GM21447 (cell line): ENCODE data around the gene MGARP.

Experiments used
- ATAC-seq: cut with Tn5 transposase; IDR thresholded peaks from one replicate; pipeline ENCODE4 v1.9.1; 2021; ENCODE audit not compliant: unreplicated experiment

MGARP gene

DNA sequence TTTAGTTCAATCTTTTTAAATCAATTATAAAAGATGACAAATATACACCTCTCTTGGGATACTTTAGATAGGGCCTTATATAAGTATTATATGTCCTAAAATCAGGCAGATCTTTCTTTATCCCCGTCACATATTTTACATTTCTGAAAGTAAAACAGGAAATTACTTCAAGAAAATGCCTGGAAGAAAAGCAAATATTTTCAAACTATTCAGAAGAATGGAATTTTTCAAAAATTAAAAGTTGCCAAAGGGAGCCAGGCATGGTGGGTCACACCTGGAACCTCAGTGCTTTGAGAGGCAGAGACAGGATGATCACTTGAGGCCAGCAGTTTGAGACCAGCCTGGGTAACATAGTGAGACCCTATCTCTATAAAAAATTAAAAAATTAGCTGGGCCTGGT is 34.4 kb downstream of the MGARP start:
- ATAC-seq: no peak

GRCh38 chr4:139243448-139244365 is 36.3 kb downstream of the MGARP start:
- no peak for ATAC-seq

GRCh38 chr4:139242511-139243051 is 37.4 kb downstream of the MGARP start:
- ATAC-seq: no peak

DNA sequence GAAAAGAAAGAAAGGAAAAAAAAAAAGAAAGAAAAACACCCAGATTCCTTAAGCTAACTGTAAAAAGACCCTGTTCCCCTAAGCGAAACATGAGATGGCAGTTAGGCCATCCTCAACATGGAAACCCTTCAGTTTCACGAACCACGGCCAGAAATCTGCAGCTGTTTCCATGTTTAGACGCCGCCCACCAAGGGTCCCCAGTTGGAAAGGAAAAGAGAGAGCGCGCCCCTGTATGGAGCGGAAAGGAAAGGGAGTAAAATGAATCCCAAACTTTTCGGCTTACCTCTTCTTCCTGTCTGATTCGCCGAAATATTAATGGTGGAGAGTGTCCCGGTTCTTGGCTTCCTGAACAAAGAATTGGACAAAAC is 38.3 kb downstream of the MGARP start:
- no peak for ATAC-seq

DNA sequence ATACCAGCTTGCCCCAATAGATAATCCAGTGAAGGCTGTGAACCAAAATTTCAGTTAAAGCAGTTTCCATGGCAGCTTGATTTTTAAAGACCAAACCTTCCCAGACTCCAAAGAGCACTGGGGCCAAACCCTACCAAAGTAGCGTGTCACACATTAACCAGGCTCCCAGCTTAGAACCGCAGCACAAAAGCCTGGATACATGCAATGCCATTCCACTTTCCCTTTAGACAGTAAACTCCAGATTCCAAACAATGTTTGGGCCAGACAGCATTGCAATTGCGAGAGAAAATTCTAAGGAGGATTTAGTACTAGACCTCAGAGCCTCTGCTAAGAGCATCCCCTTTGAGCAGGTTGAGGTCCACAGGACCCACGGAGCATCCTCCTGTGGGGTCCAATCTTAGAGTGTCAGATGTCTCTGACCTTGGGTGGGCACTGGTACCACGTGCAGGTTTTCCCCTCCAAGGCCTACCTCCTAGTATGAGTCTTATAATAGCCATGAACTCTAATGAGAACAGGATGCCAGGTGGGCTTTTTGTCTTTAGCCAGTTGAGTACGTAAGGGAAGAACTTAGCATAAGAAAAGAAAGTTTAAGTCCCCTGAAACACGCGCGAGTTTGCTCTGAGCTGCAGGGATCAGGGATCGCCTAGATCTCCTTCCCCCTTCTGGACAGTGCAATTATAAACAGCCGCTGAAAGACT is 38.8 kb downstream of the MGARP start:
- no peak for ATAC-seq

- no peak for ATAC-seq
Observed at GRCh38 chr4:139239127-139239772, 40.8 kb downstream of the MGARP start.

DNA sequence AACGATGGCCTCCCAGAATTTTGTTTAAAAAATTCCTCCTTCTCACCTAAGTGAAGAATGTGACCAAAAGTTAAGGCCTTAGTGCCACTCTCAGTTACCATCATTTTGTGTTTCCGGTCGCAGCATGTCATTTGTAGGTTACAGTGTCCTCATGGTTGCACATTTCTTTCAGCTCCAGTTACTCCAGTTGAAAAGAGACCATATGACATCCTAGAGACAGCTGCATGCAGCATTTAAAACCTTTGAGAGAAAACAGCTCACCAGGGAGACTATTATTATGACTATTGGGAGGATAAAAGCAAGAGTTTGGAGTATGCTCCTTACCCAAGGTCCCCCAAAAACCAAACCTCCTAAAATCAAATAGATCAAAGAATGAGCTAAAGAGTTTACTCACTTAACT is 45.8 kb downstream of the MGARP start:
- no peak for ATAC-seq

- ATAC-seq: peak; percentile 65
Observed at GRCh38 chr4:139229534-139230039, 50.4 kb downstream of the MGARP start.

GRCh38 chr4:139227729-139228404 is 52.2 kb downstream of the MGARP start:
- no peak for ATAC-seq

DNA sequence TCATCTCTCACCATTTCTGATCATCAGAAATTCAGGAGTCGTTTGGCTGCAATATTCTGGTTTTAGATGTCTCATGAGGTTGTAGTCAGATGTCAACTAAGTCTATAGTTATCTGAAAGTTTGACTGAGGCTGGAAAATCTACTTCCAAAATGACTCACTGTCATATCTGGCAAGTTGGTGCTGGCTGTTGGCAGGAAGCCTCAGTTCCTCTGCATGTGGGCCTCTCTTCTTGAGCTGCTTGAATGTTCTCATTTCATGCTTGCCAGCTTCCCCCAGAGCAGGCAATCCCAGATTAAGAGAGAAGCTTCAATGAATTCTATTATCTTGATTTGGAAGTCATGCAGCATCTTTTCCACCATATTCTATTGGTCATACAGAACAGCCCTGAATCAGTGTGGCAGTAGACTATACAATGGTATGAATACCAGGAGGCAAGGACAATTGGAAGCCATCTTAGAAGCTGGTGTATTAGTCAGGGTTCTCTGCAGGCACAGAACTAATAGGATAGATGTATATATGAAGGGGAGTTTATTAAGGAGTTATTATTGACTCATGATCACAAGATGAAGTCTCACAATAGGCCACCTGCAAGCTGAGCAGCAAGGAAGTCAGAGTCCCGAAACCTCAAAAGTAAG is 56.2 kb downstream of the MGARP start:
- ATAC-seq: no peak

GRCh38 chr4:139222215-139222614 is 57.8 kb downstream of the MGARP start:
- no peak for ATAC-seq

DNA sequence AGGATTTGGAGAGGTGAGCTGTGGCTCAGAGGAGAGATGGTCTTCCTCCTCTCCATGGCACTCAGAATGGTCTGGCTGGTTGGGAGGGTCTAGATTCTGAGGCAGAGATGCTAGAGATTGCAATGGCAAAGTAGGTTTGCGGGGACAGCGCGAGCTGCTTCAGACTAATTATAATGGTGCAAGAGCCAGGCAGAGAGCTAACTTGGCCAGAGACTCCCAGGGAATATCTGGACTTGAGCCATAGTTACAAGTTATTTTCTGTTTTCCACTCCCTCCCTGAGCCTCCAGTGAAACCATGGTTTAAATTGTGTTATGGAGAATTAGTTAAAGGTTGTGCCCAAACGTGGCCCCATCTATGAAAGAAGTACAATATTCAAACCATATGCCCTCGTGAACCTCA is 58.3 kb downstream of the MGARP start:
- ATAC-seq: no peak

- ATAC-seq: no peak
Observed at GRCh38 chr4:139219450-139220055, 60.5 kb downstream of the MGARP start.
